K562 (cell line): ENCODE data around the gene ZNF32. TPM values are rescaled to one million over a fixed set of nuclear protein-coding genes. Genes with fewer than 3 reads are reported as not detected.
A peak's percentile ranks its signal among the peaks of the same experiment; 100 is the strongest.

Source experiments
- BRD9 ChIP-seq: fragments of 450-650 bp; IDR thresholded peaks from 2 replicates; pipeline ENCODE4 v1.6.1; 2018; ENCODE audit warnings: low read depth; ENCODE audit not compliant: partially characterized antibody
- CBFA2T3 ChIP-seq: fragments of 450-650 bp; IDR thresholded peaks from 2 replicates; pipeline ENCODE4 v1.6.1; 2017
- EZH2 ChIP-seq: IDR thresholded peaks from 2 replicates; pipeline ENCODE4 v1.6.1; 2012; ENCODE audit warnings: low read depth, mild to moderate bottlenecking, inconsistent platforms, low read length, borderline replicate concordance
- FOXJ2 ChIP-seq: fragments of 200-800 bp; sonication (Bioruptor generic); IDR thresholded peaks from 2 replicates; pipeline ENCODE4 v1.6.1; 2016; ENCODE audit warnings: missing genetic modification characterization, missing compliant biosample characterization
- HCFC1 ChIP-seq: IDR thresholded peaks from 2 replicates; pipeline ENCODE4 v1.6.1; 2012; ENCODE audit warnings: low read depth, low read length, improper control_type of control experiment
- ILK ChIP-seq: fragments of 450-650 bp; IDR thresholded peaks from 2 replicates; pipeline ENCODE4 v1.6.1; 2016; ENCODE audit warnings: missing genetic modification characterization, low read depth, mild to moderate bottlenecking, missing compliant biosample characterization, moderate library complexity, borderline replicate concordance
- NFE2 ChIP-seq: IDR thresholded peaks from 2 replicates; pipeline ENCODE4 v1.6.1; 2014; ENCODE audit warnings: antibody characterized with exemption, low read depth
- PML ChIP-seq: IDR thresholded peaks from 2 replicates; pipeline ENCODE4 v1.6.1; 2012; ENCODE audit warnings: low read length, inconsistent platforms
- POLR3A ChIP-seq: IDR thresholded peaks from 2 replicates; pipeline ENCODE4 v1.6.1; 2011; ENCODE audit warnings: borderline replicate concordance, mild to moderate bottlenecking, moderate library complexity; ENCODE audit not compliant: insufficient read length, insufficient read depth; ENCODE audit errors: extremely low read depth
- PYGO2 ChIP-seq: fragments of 450-650 bp; IDR thresholded peaks from 2 replicates; pipeline ENCODE4 v1.6.1; 2016; ENCODE audit warnings: mild to moderate bottlenecking, missing genetic modification characterization, moderate library complexity, missing compliant biosample characterization
- TBL1XR1 ChIP-seq, 2 experiments: IDR thresholded peaks; 2 replicates each; pipeline ENCODE4 v1.6.1; 2012; ENCODE audit warnings: improper control_type of control experiment in 2 of 2, low read length in 2 of 2, mild to moderate bottlenecking in 1 of 2
- ZNF586 ChIP-seq: fragments of 450-650 bp; formaldehyde crosslinking; conservative IDR thresholded peaks from 2 replicates; pipeline ENCODE4 v1.4.0; 2020; ENCODE audit warnings: mild to moderate bottlenecking, moderate library complexity
- polyA plus RNA-seq, 8 experiments: library from polyadenylated mRNA; depleted of rRNA in 4 of 8; stranded (reverse) in 5 of 8; unstranded in 3 of 8; fragments of >200 nt; fragmentation: Nextera tagmentation in 2 of 8; fragmentation: Illumina TruSeq in 1 of 8; extraction: Ambion mirVana in 2 of 8; extraction: Trizol in 1 of 8; gene quantifications; 2 replicates each; pipeline versions ENCODE4 v1.2.1 to v1.2.3, GENCODE V29; 2011 to 2014; ENCODE audit warnings: inconsistent platforms in 1 of 8, missing spikeins in 1 of 8
- total RNA-seq, 7 experiments: library from RNA; depleted of rRNA in 6 of 7; stranded (reverse); fragments of >200 nt in 6 of 7; fragmentation: Illumina TruSeq in 2 of 7; extraction: Trizol in 2 of 7; gene quantifications; 2 replicates each; pipeline versions ENCODE4 v1.2.1 to v1.2.3, GENCODE V29; 2011 to 2021; ENCODE audit warnings: low replicate concordance in 1 of 7
- TF ChIP-seq, protein P1 (sequence below), 2 experiments: fragments of 450-650 bp; formaldehyde crosslinking in 1 of 2; IDR thresholded peaks; 2 replicates each; pipeline versions ENCODE4 v1.4.0 to v1.6.1; 2014 to 2020; ENCODE audit warnings: mild to moderate bottlenecking in 2 of 2, borderline replicate concordance in 1 of 2, low read depth in 1 of 2
- TF ChIP-seq, protein P2 (sequence below), 2 experiments: fragments of 450-650 bp; conservative IDR thresholded peaks; 2 replicates each; pipeline ENCODE4 v1.6.1; 2017; ENCODE audit warnings: mild to moderate bottlenecking in 2 of 2, moderate library complexity in 2 of 2
- TF ChIP-seq, protein P3 (sequence below): sonication (generic); formaldehyde crosslinking; IDR thresholded peaks from 2 replicates; pipeline ENCODE4 v1.8.0; 2022; ENCODE audit warnings: mild to moderate bottlenecking, missing genetic modification reagents
- TF ChIP-seq, protein P4 (sequence below): fragments of 450-650 bp; IDR thresholded peaks from 2 replicates; pipeline ENCODE4 v1.6.1; 2016; ENCODE audit warnings: mild to moderate bottlenecking

ZNF32 gene
- total and polyA plus RNA-seq, 9 of the 15 experiments (the other 6 are each of a cell fraction or from before 2014, with no cell fraction given) = 17.3 to 57.0 (median 26.3) TPM

DNA sequence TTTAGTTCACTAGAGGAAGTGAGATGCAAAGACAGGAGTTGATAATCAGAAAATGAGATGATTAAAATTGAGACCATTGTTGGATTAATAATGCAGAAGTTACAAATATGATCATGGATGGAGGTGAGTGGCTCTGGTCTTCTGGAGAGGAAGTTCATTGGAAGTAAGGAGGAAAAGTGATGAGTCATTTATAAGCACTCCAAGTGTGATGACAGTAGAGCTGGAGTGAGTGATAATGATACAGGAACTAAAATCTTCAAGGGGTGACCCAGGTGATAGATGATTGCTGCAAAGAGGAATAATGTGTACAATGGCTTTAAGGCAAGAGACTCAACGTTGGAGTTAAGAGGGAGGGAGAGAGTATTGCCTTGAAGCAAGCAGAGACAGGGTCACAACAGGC, 20.7 kb downstream of the ZNF32 start (continued):
- TF ChIP-seq, protein P1, sequence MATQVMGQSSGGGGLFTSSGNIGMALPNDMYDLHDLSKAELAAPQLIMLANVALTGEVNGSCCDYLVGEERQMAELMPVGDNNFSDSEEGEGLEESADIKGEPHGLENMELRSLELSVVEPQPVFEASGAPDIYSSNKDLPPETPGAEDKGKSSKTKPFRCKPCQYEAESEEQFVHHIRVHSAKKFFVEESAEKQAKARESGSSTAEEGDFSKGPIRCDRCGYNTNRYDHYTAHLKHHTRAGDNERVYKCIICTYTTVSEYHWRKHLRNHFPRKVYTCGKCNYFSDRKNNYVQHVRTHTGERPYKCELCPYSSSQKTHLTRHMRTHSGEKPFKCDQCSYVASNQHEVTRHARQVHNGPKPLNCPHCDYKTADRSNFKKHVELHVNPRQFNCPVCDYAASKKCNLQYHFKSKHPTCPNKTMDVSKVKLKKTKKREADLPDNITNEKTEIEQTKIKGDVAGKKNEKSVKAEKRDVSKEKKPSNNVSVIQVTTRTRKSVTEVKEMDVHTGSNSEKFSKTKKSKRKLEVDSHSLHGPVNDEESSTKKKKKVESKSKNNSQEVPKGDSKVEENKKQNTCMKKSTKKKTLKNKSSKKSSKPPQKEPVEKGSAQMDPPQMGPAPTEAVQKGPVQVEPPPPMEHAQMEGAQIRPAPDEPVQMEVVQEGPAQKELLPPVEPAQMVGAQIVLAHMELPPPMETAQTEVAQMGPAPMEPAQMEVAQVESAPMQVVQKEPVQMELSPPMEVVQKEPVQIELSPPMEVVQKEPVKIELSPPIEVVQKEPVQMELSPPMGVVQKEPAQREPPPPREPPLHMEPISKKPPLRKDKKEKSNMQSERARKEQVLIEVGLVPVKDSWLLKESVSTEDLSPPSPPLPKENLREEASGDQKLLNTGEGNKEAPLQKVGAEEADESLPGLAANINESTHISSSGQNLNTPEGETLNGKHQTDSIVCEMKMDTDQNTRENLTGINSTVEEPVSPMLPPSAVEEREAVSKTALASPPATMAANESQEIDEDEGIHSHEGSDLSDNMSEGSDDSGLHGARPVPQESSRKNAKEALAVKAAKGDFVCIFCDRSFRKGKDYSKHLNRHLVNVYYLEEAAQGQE (IDR thresholded peaks at IDR 0.05; ENCODE audit: borderline replicate concordance) = no peak
- TF ChIP-seq, protein P1 (CRISPR knock-in tag; IDR thresholded peaks at IDR 0.05; ENCODE audit: low read depth) = no peak
- no peak for TF ChIP-seq PML
- TF ChIP-seq POLR3A = no peak
- TF ChIP-seq EZH2 = no peak
- TF ChIP-seq HCFC1 = no peak
- peak; percentile 77 for TF ChIP-seq CBFA2T3
- no peak for TF ChIP-seq FOXJ2 (tag)
- TF ChIP-seq, protein P2, sequence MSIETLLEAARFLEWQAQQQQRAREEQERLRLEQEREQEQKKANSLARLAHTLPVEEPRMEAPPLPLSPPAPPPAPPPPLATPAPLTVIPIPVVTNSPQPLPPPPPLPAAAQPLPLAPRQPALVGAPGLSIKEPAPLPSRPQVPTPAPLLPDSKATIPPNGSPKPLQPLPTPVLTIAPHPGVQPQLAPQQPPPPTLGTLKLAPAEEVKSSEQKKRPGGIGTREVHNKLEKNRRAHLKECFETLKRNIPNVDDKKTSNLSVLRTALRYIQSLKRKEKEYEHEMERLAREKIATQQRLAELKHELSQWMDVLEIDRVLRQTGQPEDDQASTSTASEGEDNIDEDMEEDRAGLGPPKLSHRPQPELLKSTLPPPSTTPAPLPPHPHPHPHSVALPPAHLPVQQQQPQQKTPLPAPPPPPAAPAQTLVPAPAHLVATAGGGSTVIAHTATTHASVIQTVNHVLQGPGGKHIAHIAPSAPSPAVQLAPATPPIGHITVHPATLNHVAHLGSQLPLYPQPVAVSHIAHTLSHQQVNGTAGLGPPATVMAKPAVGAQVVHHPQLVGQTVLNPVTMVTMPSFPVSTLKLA (conservative IDR thresholded peaks at IDR 0.05) = no peak
- TF ChIP-seq ILK (tag) = no peak
- TF ChIP-seq, protein P3, sequence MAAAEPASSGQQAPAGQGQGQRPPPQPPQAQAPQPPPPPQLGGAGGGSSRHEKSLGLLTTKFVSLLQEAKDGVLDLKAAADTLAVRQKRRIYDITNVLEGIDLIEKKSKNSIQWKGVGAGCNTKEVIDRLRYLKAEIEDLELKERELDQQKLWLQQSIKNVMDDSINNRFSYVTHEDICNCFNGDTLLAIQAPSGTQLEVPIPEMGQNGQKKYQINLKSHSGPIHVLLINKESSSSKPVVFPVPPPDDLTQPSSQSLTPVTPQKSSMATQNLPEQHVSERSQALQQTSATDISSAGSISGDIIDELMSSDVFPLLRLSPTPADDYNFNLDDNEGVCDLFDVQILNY (CRISPR knock-in tag) = no peak
- TF ChIP-seq TBL1XR1 (IDR thresholded peaks at IDR 0.05; ENCODE audit: low read length in 2 of 2) = no peak
- TF ChIP-seq, protein P4, sequence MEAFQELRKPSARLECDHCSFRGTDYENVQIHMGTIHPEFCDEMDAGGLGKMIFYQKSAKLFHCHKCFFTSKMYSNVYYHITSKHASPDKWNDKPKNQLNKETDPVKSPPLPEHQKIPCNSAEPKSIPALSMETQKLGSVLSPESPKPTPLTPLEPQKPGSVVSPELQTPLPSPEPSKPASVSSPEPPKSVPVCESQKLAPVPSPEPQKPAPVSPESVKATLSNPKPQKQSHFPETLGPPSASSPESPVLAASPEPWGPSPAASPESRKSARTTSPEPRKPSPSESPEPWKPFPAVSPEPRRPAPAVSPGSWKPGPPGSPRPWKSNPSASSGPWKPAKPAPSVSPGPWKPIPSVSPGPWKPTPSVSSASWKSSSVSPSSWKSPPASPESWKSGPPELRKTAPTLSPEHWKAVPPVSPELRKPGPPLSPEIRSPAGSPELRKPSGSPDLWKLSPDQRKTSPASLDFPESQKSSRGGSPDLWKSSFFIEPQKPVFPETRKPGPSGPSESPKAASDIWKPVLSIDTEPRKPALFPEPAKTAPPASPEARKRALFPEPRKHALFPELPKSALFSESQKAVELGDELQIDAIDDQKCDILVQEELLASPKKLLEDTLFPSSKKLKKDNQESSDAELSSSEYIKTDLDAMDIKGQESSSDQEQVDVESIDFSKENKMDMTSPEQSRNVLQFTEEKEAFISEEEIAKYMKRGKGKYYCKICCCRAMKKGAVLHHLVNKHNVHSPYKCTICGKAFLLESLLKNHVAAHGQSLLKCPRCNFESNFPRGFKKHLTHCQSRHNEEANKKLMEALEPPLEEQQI = no peak
- TF ChIP-seq PYGO2 = no peak
- peak; percentile 84 for TF ChIP-seq NFE2
- no peak for TF ChIP-seq ZNF586 (CRISPR knock-in tag)
- TF ChIP-seq BRD9 = no peak
